Activated T-cell treated with anti-CD3 and anti-CD28 coated beads, Interleukin-2, amount 50 U/mL, for 72 hours (primary cell): ENCODE data around the gene PLCL2. TPM values are rescaled to one million over a fixed set of nuclear protein-coding genes. Genes with fewer than 3 reads are reported as not detected.

Experiments used
- ATAC-seq, 2 donors: fragments of 150-1000 bp; cut with Tn5 transposase; replicated peaks in 1 of 2; 2 replicates each; pipeline ENCODE4 v1.10.0; 2021; ENCODE audit warnings: moderate library complexity in 2 of 2, mild to moderate bottlenecking in 1 of 2
- DNase-seq, 2 donors: peaks; one replicate each; pipeline ENCODE4 v3.0.0; 2021 to 2022; ENCODE audit warnings: mixed read lengths in 1 of 2
- H3K27ac Mint-ChIP-seq: one replicate; pipeline ENCODE4 v1.8.0; 2022; ENCODE audit warnings: mild to moderate bottlenecking, moderate library complexity, mixed read lengths
- H3K27me3 Mint-ChIP-seq: one replicate; pipeline ENCODE4 v1.8.0; 2022; ENCODE audit warnings: low read depth, mixed read lengths
- H3K36me3 Mint-ChIP-seq, 2 donors: one replicate each; pipeline ENCODE4 v1.8.0; 2022; ENCODE audit warnings: mixed read lengths in 2 of 2, mild to moderate bottlenecking in 1 of 2; ENCODE audit not compliant: insufficient read depth in 2 of 2
- H3K4me1 Mint-ChIP-seq: one replicate; pipeline ENCODE4 v1.8.0; 2022; ENCODE audit warnings: low read depth, mixed read lengths
- H3K4me3 Mint-ChIP-seq, 2 donors: one replicate each; pipeline ENCODE4 v1.8.0; 2022; ENCODE audit warnings: mild to moderate bottlenecking in 2 of 2, mixed read lengths in 2 of 2, moderate library complexity in 2 of 2
- H3K9me3 Mint-ChIP-seq, 2 donors: one replicate each; pipeline ENCODE4 v1.8.0; 2022; ENCODE audit warnings: mixed read lengths in 2 of 2
- total RNA-seq, 2 donors: library from RNA; stranded (reverse); gene quantifications; one replicate each; pipeline ENCODE4 v1.2.3, GENCODE V29; 2022

The PLCL2 gene
- total RNA-seq, 2 donors from 2014 or later: 22.9 to 24.7 TPM

GRCh38 chr3:16887130-16887529, 2.4 kb downstream of the PLCL2 start:
- no peaks in the 10 kb centered on the region for H3K9me3 Mint-ChIP-seq
- H3K27me3 Mint-ChIP-seq: no peaks in the 10 kb centered on the region
- peaks cover 57% of the 10 kb centered on the region for H3K4me1 Mint-ChIP-seq
- DNase-seq (no peak), ATAC-seq (no peak)
- H3K4me3 Mint-ChIP-seq: peak overlapping the region; percentile 93 to 97
- H3K36me3 Mint-ChIP-seq: peaks cover 0 to 6% of the 10 kb centered on the region in 2 donors
- H3K27ac Mint-ChIP-seq: peak overlapping the region; percentile 100

GRCh38 chr3:16888356-16888755, 3.6 kb downstream of the PLCL2 start:
- no peaks in the 10 kb centered on the region for H3K27me3 Mint-ChIP-seq
- DNase-seq (no peak), ATAC-seq (no peak)
- H3K9me3 Mint-ChIP-seq: no peaks in the 10 kb centered on the region
- H3K27ac Mint-ChIP-seq: peak overlapping the region; percentile 100
- peak overlapping the region; percentile 93 to 97 for H3K4me3 Mint-ChIP-seq
- peaks cover 0 to 6% of the 10 kb centered on the region in 2 donors for H3K36me3 Mint-ChIP-seq
- H3K4me1 Mint-ChIP-seq: peaks cover 70% of the 10 kb centered on the region

GRCh38 chr3:16888785-16889607, 4.2 kb downstream of the PLCL2 start:
- peaks cover 0 to 6% of the 10 kb centered on the region in 2 donors for H3K36me3 Mint-ChIP-seq

GRCh38 chr3:16890597-16891333, 6.0 kb downstream of the PLCL2 start:
- ATAC-seq (no peak), DNase-seq (no peak)
- peak overlapping the region; percentile 1 to 47 for H3K4me3 Mint-ChIP-seq
- peaks cover 75% of the 10 kb centered on the region for H3K4me1 Mint-ChIP-seq
- H3K27me3 Mint-ChIP-seq: no peaks in the 10 kb centered on the region
- peak overlapping the region; percentile 83 for H3K27ac Mint-ChIP-seq
- H3K36me3 Mint-ChIP-seq: peaks cover 0 to 2% of the 10 kb centered on the region in 2 donors
- H3K9me3 Mint-ChIP-seq: no peaks in the 10 kb centered on the region

More at GRCh38 chr3:16888785-16889607, 4.2 kb downstream of the PLCL2 start:
- Mint-ChIP-seq H3K27ac (peak overlapping the region; percentile 100), H3K9me3 (no peaks in the 10 kb centered on the region), H3K27me3 (no peaks in the 10 kb centered on the region), H3K4me3 (peak overlapping the region; percentile 93 to 97), H3K4me1 (peaks cover 74% of the 10 kb centered on the region)
- ATAC-seq (peak; percentile 55), DNase-seq (peak; percentile 45 to 48)

- H3K27me3 Mint-ChIP-seq: no peaks in the 10 kb centered on the region
- no peaks in the 10 kb centered on the region for H3K9me3 Mint-ChIP-seq
- peaks cover 81% of the 10 kb centered on the region for H3K4me1 Mint-ChIP-seq
- ATAC-seq (no peak), DNase-seq (no peak)
- H3K36me3 Mint-ChIP-seq: no peaks in the 10 kb centered on the region
- no peak overlapping the region for H3K27ac Mint-ChIP-seq
- no peak overlapping the region for H3K4me3 Mint-ChIP-seq
These were observed 9.0 kb downstream of the PLCL2 start for GRCh38 chr3:16893618-16894200.

- H3K4me3 Mint-ChIP-seq: peak overlapping the region; percentile 60 to 70
- H3K27me3 Mint-ChIP-seq: no peaks in the 10 kb centered on the region
- H3K4me1 Mint-ChIP-seq: peaks cover 81% of the 10 kb centered on the region
- ATAC-seq: no peak
- H3K36me3 Mint-ChIP-seq: no peaks in the 10 kb centered on the region
- peak overlapping the region; percentile 50 for H3K27ac Mint-ChIP-seq
- no peak for DNase-seq
- no peaks in the 10 kb centered on the region for H3K9me3 Mint-ChIP-seq
These were observed 11.4 kb downstream of the PLCL2 start for GRCh38 chr3:16896094-16896627.

- no peaks in the 10 kb centered on the region for H3K27me3 Mint-ChIP-seq
- H3K9me3 Mint-ChIP-seq: no peaks in the 10 kb centered on the region
- H3K4me3 Mint-ChIP-seq: peak overlapping the region; percentile 60 to 70
- peak overlapping the region; percentile 50 for H3K27ac Mint-ChIP-seq
- H3K4me1 Mint-ChIP-seq: peaks cover 81% of the 10 kb centered on the region
- ATAC-seq (no peak), DNase-seq (no peak)
- H3K36me3 Mint-ChIP-seq: no peaks in the 10 kb centered on the region
These were observed 12.1 kb downstream of the PLCL2 start for GRCh38 chr3:16896820-16897219.

- no peaks in the 10 kb centered on the region for H3K9me3 Mint-ChIP-seq
- peak; percentile 39 to 54 for DNase-seq
- H3K4me3 Mint-ChIP-seq: peak overlapping the region; percentile 60 to 70
- no peaks in the 10 kb centered on the region for H3K36me3 Mint-ChIP-seq
- peaks cover 81% of the 10 kb centered on the region for H3K4me1 Mint-ChIP-seq
- no peaks in the 10 kb centered on the region for H3K27me3 Mint-ChIP-seq
- ATAC-seq: peak; percentile 79 to 82
- H3K27ac Mint-ChIP-seq: peak overlapping the region; percentile 83
These were observed 12.6 kb downstream of the PLCL2 start for GRCh38 chr3:16897254-16897926.

GRCh38 chr3:16898595-16899395, 14.0 kb downstream of the PLCL2 start:
- ATAC-seq (peak; percentile 28 to 54), DNase-seq (no peak)
- Mint-ChIP-seq H3K4me1 (peaks cover 81% of the 10 kb centered on the region), H3K4me3 (no peak overlapping the region), H3K27ac (peak overlapping the region; percentile 83), H3K27me3 (no peaks in the 10 kb centered on the region), H3K9me3 (no peaks in the 10 kb centered on the region), H3K36me3 (no peaks in the 10 kb centered on the region)

GRCh38 chr3:16899919-16900318, 15.2 kb downstream of the PLCL2 start:
- Mint-ChIP-seq H3K9me3 (peaks cover 1 to 2% of the 10 kb centered on the region in 2 donors), H3K36me3 (peaks cover 1 to 5% of the 10 kb centered on the region in 2 donors), H3K4me1 (peaks cover 93% of the 10 kb centered on the region), H3K27me3 (no peaks in the 10 kb centered on the region), H3K27ac (peak overlapping the region; percentile 73), H3K4me3 (no peak overlapping the region)
- ATAC-seq (no peak), DNase-seq (no peak)

- Mint-ChIP-seq H3K27ac (no peak overlapping the region), H3K9me3 (peaks cover 1 to 2% of the 10 kb centered on the region in 2 donors), H3K4me1 (peaks cover 100% of the 10 kb centered on the region), H3K27me3 (no peaks in the 10 kb centered on the region), H3K4me3 (peak overlapping the region; percentile 67 to 70), H3K36me3 (peaks cover 1 to 5% of the 10 kb centered on the region in 2 donors)
- ATAC-seq: no peak
- DNase-seq: no peak
These were observed 16.2 kb downstream of the PLCL2 start for GRCh38 chr3:16900779-16901440.
